Right kidney (tissue), 1 donor: Measurements from ENCODE around the gene C2CD4D.

ENCODE experiments used
- DNase-seq: peaks from one replicate; pipeline ENCODE4 v3.0.0-alpha.2; 2016

Gene C2CD4D

DNA sequence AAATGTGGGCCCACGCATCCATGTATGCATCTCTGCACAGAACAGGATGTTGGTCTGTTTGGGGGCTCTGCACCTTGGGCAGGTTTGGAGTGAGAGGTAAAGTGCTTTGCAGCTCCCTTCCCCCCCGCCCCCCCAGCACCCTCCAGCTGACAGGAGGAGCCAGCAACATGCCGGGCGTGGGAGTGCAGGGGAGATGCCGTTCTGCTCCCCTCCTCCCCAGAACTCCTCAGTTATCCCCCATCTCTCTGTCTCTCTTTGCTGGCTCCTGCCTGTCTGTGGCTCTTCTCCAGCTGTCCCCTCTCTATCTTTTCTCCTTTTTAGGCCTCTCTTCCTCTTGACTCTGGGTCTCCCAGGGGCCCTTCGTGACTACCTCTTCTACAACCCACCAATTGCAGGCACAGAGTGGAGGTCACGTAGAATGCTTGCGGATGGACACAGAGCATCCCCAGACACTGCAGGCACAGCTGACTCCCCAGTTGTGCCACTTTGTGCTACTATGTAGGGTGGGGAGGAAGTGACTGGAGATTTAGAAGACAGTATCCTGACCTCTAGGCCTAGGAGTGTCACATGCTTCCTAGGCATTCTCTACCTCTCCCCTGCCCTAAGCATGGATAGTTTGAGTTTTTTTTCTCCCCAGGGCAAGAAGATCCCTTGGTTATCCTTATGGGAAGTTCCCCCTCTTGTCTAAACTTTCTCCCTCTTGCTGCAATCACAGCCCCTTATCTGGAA is 6.3 kb downstream of the C2CD4D start:
- DNase-seq, result no peak

GRCh38 chr1:151832318-151832980 is 7.2 kb downstream of the C2CD4D start:
- DNase-seq, result no peak

- DNase-seq, result no peak
Observed at GRCh38 chr1:151831605-151832004, 8.0 kb downstream of the C2CD4D start, which contains the start of gene RORC. Gene RORC, minus strand, starts transcription at chr1:151831802. Its CDS starts 38 bp downstream, at chr1:151831764.

- no peak for DNase-seq
Observed at GRCh38 chr1:151831256-151831591, 8.4 kb downstream of the C2CD4D start.

GRCh38 chr1:151830055-151830454 is 9.6 kb downstream of the C2CD4D start:
- no peak for DNase-seq

DNA sequence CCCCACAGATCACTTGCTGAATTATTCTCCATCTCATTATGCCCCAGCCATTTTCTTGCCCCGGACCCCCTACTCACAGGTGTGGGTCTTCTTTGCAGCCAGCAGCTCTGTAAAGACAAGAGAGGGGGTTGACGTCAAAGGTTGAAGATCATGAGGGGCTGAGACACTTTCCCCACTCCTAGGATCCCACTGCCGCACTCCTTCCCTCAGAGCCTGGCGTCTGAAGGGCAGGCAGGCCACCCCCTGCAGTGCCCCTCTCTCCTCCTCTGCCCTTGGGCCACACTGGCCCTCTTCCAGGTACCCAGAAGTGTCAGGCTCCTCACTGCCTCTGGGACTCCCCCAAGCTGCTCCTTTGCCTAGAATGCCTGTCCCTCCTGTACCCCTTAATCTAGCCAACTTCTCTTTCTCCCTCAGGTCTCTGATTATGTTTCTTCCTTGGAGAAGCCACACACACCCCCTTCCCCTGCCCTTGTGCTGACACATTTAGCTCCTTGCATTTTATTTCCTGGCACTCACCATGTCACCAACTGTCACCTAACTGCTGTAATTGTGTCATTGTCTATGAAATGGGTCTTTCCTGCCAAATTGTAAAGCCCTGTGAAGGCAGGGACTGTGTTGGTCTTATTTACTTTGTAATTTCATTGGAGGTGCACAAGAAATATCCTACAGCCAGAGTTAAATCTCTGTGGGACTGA is 10.1 kb downstream of the C2CD4D start:
- no peak for DNase-seq

GRCh38 chr1:151828921-151829320 is 10.7 kb downstream of the C2CD4D start:
- peak; percentile 36 for DNase-seq

DNA sequence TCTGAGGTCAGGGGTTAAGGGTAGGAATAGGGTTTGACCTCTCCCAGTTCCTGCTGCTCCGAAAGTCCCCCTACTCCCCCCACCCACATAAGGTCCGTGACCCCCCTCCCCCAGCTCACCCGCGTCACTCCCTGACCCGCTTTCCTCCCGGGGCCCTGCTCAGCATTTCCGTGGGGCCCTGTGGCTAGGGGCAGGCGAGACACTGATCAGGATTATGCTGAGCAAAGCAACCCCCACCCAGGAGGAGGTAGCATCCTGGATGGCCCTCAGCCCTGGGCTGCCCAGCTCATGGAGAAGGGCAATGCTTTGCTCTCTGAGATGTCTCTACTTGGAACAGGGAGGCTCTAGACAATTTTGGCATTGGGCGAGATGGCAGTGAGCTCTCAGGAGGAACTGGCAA is 11.8 kb downstream of the C2CD4D start:
- no peak for DNase-seq

DNA sequence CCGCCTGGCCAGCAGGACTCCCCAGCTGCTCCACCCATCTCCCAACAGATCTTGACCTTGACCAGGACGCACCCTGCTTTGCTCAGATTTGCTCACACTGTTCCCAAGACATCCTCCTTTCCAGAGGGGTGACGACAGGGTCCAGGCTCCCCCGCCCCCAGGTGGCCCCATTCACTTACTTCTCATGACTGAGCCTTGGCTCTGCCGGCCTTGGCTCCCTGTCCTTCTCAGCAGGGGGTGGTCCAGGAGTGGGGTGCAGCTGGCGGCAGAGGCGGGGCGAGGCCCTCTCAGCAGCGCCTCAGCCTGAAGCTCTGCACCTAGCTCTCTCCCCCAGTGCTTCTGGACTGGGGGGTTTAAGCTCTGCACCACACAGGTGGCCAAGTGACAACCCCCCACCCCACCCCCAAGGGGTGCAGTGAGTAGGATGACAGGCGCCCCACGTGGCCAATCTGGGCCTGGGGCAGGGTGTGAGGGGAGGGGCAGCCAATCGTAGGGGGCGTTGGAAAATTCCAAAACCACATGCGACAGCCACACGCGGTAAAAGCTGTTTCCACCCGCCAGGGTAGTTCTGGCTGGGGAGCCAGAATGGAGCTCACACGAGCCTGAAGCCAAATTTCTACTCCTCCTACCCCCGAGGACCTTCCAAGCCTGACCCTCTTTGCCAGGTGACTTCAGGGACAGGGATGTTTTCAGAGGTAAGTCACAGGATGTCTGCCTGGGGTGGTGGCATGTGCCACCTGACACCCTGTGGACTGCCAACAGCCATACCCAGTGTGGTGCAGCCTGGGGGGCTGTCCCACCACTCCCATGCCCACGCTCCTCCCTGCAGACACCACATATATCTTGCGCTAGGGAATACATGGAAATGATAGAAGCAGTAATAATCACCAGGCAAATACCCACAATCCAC is 13.6 kb downstream of the C2CD4D start:
- DNase-seq, result no peak

- no peak for DNase-seq
Observed at GRCh38 chr1:151825204-151825603, 14.4 kb downstream of the C2CD4D start.

DNA sequence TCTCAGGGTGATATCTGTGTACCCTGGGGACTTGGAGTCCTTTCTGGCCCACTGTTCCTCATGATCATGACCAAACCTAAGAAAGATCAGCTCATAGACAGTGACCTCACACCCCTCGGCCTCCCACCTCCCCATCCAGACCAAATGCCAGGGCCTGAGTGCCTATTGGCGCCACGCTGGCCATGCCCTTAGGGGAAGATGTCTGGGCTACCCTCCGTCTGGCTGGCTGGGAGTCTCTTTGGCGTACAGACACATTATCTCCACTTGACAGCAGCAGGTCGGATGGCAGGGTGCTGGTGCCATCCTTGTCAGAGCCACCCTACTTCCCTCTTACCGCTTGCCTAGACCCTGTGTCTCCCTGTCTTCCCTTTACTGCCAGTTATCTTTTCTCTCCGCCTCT is 16.4 kb downstream of the C2CD4D start:
- no peak for DNase-seq

DNA sequence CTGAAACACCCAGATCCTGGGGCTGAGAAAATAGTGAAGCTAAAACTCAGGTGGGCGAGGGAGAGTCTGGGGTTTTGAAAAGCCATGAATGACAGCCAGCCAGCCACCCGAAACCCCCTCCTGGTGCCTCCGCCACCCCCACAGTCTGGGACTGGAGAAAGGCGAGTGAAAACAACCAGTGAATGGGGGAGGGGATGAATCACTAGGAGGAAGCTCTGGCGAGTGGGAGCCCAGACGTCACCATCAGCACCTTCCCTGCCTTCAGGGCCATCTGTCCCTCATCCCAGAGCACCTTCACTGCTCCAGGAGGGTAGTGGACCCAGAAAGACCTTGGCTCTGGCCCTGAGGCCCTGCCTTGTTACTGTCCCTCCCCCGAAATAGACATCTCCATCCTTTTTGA is 17.2 kb downstream of the C2CD4D start:
- no peak for DNase-seq

DNA sequence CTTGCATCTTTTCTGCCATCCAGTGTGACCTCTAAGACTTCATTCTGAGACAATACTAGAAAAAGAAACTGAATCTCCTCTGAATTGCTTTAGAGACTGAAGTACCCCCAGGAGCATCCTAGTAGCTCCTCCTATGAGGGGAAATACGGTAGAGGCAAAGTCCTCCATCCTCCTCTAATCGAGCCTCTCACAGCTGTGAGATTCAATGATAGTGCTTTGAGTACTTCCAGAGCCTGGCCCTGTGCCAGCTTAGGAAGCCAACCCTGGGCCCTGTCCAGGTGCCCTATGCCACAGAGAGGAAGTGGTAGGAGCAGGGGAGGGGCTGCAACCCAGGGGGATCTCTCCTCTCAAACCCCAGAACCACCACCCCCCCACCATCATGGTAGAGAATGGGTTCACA is 18.7 kb downstream of the C2CD4D start:
- no peak for DNase-seq

DNA sequence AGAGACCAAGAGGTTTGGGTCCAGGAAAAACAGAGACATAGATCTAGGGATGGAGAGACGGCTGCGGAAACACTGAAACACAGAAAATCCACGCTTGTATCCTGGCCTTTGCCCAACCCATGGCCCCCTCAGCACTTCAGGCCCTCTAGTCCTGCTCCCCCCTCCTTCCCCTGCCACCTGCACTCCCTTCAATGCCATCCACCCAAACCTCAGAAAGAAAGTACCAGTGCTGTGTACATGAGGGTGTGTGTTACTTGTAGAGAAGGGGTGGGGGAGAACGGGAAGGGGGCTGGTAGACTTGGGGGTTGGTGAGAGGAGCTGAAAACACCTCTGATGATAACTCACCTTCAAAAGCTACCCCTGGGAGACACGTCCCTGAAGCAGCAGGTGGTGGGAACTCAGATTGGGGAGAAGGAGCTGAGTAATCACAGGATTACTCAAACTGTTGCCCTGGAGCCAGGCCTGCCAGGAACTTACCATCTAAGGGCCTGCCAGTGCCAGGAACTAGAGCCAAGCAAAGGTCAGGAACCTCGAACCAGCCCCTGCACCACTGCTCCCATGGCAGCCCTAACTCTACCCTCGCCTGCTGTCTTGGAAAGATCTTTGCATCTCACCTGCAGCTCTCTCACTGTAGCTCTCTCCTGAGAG is 19.5 kb downstream of the C2CD4D start:
- no peak for DNase-seq

DNA sequence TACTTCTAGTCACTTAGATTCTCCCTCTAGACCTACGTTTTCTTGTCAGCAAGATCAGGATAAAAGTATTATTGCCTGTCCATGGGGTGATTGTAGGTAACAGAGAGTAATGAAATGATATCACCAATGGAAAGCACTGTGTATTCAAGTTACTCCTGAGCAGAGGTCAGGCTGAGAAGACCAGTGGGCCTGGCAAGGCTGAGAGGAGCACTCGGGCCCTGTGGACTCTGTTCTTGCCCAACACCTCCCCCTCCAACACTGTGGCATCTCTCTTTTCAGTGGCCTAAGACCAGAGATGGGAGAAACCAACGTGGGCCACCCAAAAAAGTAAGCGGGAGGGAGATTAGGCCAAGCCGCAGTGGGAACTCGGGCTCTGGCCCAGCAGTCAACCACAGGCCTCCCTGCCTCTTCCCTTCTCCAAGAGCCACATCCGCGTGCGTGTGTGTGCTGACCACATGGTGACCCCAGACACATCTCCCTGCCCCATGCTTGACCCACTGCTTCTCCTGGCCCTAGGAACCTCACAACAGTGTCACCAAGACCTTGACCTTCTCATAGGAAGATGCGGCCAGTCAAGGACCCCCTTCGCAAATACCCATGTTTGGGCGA is 20.3 kb downstream of the C2CD4D start:
- DNase-seq, result no peak

- no peak for DNase-seq
Observed at GRCh38 chr1:151817353-151817730, 22.3 kb downstream of the C2CD4D start.

- no peak for DNase-seq
Observed at GRCh38 chr1:151816548-151817352, 22.9 kb downstream of the C2CD4D start.

DNA sequence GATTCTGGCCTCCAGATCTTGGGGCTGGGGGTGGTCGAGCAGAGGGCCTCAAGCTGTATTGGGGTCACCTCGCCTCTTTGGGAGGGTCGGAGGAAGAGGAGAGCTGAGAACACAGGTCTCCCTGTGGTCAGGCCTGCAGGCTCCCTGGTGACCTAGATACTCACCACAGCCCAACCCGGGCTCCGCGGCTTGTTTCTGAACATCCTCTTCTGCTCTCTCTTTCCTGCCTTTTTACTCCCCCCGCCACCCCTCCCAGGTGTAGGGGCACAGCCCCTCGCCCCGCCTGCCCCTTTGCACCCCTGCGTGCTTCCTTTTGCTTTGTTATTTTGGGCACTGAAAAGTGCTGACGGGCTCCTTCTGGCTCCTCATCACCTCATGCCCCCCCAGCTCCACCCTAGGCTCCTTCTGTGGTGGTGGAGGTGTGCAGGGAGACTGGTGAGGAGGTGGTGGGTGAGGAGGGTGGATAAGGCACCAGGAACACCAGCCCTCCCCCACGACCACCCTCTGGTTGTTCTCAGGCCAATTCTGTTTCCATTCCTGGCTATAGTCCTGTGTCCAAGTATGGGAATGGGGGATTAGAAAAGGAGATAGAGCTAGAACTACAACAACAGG is 23.8 kb downstream of the C2CD4D start:
- DNase-seq, result no peak

DNA sequence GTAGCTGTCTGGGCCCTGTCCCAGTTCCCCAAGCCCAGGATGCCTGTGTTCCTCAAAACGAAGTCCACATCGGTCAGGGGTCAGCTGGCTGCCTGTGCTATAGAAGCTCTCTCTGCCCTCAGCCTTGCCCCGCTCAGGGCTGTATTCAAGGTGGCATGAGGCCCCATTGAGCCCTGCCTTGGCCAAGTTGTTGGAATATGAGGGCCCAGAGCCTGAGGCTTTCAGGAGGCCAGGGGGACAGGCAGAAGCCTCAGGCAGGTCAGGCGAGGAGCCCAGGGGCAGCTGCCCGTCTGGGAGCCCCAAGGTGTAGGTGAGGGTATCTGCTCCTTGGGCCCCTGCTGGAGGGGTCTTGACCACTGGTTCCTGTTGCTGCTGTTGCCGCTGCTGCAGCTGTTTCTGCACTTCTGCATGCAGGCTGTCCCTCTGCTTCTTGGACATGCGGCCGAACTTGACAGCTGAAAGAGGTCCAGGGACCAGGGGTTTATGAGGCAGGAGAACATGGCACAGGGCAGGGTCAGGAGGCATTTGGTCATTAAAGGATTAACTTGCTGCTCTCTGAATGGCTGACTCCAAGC is 24.6 kb downstream of the C2CD4D start:
- DNase-seq, result no peak

GRCh38 chr1:151814426-151814825 is 25.2 kb downstream of the C2CD4D start:
- no peak for DNase-seq
